GM12878 (cell line): ENCODE measurements around the gene SLC32A1. TPM values are rescaled to one million over a fixed set of nuclear protein-coding genes. Genes with fewer than 3 reads are reported as not detected.

Source experiments
- ATAC-seq: fragments of 200-7000 bp; cut with Tn5 transposase; 3 replicates; pipeline ENCODE4 v1.9.1; 2020; ENCODE audit warnings: mild to moderate bottlenecking, moderate library complexity
- BruUV-seq: library from RNA; stranded (reverse); fragments of 400-500 nt; replicated peaks from 2 replicates; lab custom pipeline; 2021; lab: Mats Ljungman, UMichigan
- CTCF ChIA-PET: fragments of 300-600 bp; sonication (Branson Sonifier 250); formaldehyde crosslinking; extraction: SDS; loops from one replicate; lab custom pipeline; 2021; ENCODE audit warnings: inconsistent platforms; lab: Yijun Ruan, JAX
- POLR2A ChIA-PET: fragments of 350-600 bp; formaldehyde crosslinking; extraction: SDS; loops from one replicate; lab custom pipeline; 2021; ENCODE audit warnings: inconsistent platforms; lab: Charles Lee
- RAD21 ChIA-PET: fragments of 300-600 bp; sonication (Branson Sonifier 250); formaldehyde crosslinking; loops from one replicate; lab custom pipeline; 2023; ENCODE audit warnings: antibody characterized with exemption; ENCODE audit not compliant: unreplicated experiment; lab: Charles Lee
- SMC1A ChIA-PET: fragments of 300-600 bp; sonication (Branson Sonifier 250); formaldehyde crosslinking; loops from one replicate; lab custom pipeline; 2023; ENCODE audit not compliant: unreplicated experiment, uncharacterized antibody; lab: Charles Lee
- DNase-seq: peaks from one replicate; pipeline ENCODE4 v3.0.0-alpha.2; 2011; ENCODE audit warnings: low read depth, low spot score
- FAIRE-seq: peaks from 3 replicates; lab custom pipeline; 2011; peaks lifted over from hg19 to GRCh38; lab: Jason Lieb, UNC
- H2AFZ ChIP-seq: 2 replicates; pipeline ENCODE4 v1.6.0; 2011; ENCODE audit warnings: low read depth, low read length, control low read depth; ENCODE audit not compliant: control insufficient read depth
- H3K27ac ChIP-seq: 2 replicates; pipeline ENCODE4 v1.5.1; 2011; ENCODE audit warnings: control low read depth; ENCODE audit not compliant: control insufficient read depth, insufficient read depth
- H3K27me3 ChIP-seq, 2 experiments: replicated peaks in 1 of 2; 2 replicates each; pipeline versions ENCODE4 v1.6.0 to v1.6.1; 2011; ENCODE audit warnings: low read length in 1 of 2; ENCODE audit not compliant: control insufficient read depth in 2 of 2, insufficient read depth in 2 of 2
- H3K36me3 ChIP-seq, 2 experiments: 2 replicates each; pipeline ENCODE4 v1.5.1; 2011; ENCODE audit warnings: low read length in 1 of 2; ENCODE audit not compliant: control insufficient read depth in 2 of 2, insufficient read depth in 2 of 2
- H3K4me1 ChIP-seq: 2 replicates; pipeline ENCODE4 v1.6.1; 2011; ENCODE audit warnings: mild to moderate bottlenecking, low read length, moderate library complexity, mixed read lengths; ENCODE audit not compliant: control insufficient read depth, insufficient read depth
- H3K4me2 ChIP-seq: 2 replicates; pipeline ENCODE4 v1.6.0; 2011; ENCODE audit warnings: control low read depth; ENCODE audit not compliant: control insufficient read depth, insufficient read depth
- H3K4me3 ChIP-seq: fragments of 200-600 bp; sonication (generic); 2 replicates; pipeline ENCODE4 v1.5.1; 2016
- H3K79me2 ChIP-seq: 2 replicates; pipeline ENCODE4 v1.6.0; 2011; ENCODE audit warnings: low read length; ENCODE audit not compliant: control insufficient read depth, insufficient read depth
- H3K9ac ChIP-seq: 2 replicates; pipeline ENCODE4 v1.8.0; 2011; ENCODE audit warnings: low read length, control low read depth, mixed read lengths; ENCODE audit not compliant: control insufficient read depth, insufficient read depth
- H3K9me3 ChIP-seq: replicated peaks from 3 replicates; pipeline ENCODE4 v1.5.1; 2011; ENCODE audit warnings: mild to moderate bottlenecking, low read length; ENCODE audit not compliant: control insufficient read depth, insufficient read depth
- H4K20me1 ChIP-seq: 2 replicates; pipeline ENCODE4 v1.6.0; 2011; ENCODE audit not compliant: control insufficient read depth, insufficient read depth
- BCL11A ChIP-seq: IDR thresholded peaks from 2 replicates; pipeline ENCODE4 v1.6.1; 2011; ENCODE audit warnings: low read depth, low read length
- BMI1 ChIP-seq: fragments of 450-650 bp; IDR thresholded peaks from 2 replicates; pipeline ENCODE4 v1.6.1; 2016; ENCODE audit warnings: mild to moderate bottlenecking, moderate library complexity, borderline replicate concordance
- EED ChIP-seq: sonication (generic); IDR thresholded peaks from 2 replicates; pipeline ENCODE4 v1.6.1; 2016; ENCODE audit warnings: antibody characterized with exemption, low read depth
- HDAC6 ChIP-seq: fragments of 200-600 bp; sonication (generic); IDR thresholded peaks from one replicate; pipeline ENCODE4 v1.8.0; 2017; ENCODE audit warnings: antibody characterized with exemption; ENCODE audit not compliant: unreplicated experiment
- PAX5 ChIP-seq: IDR thresholded peaks from 2 replicates; pipeline ENCODE4 v1.6.1; 2011; ENCODE audit warnings: low read depth, low read length, borderline replicate concordance
- RAD21 ChIP-seq: IDR thresholded peaks from 2 replicates; pipeline ENCODE4 v1.6.1; 2011; ENCODE audit warnings: mild to moderate bottlenecking, low read depth, low read length, moderate library complexity; ENCODE audit not compliant: insufficient read depth
- SIN3A ChIP-seq: IDR thresholded peaks from 2 replicates; pipeline ENCODE4 v1.6.1; 2012; ENCODE audit warnings: low read depth, low read length, improper control_type of control experiment
- SMC3 ChIP-seq: IDR thresholded peaks from 2 replicates; pipeline ENCODE4 v1.6.1; 2011; ENCODE audit warnings: low read length, improper control_type of control experiment, borderline replicate concordance
- SPI1 ChIP-seq: IDR thresholded peaks from 2 replicates; pipeline ENCODE4 v1.6.1; 2011; ENCODE audit warnings: low read depth, mild to moderate bottlenecking, low read length, moderate library complexity, borderline replicate concordance; ENCODE audit not compliant: insufficient read depth
- SRF ChIP-seq, 2 experiments: IDR thresholded peaks; 2 replicates each; pipeline ENCODE4 v1.6.1; 2011; ENCODE audit warnings: low read depth in 2 of 2, low read length in 2 of 2, mild to moderate bottlenecking in 1 of 2, moderate library complexity in 1 of 2
- ZNF274 ChIP-seq: IDR thresholded peaks from one replicate; pipeline ENCODE4 v1.8.0; 2011; ENCODE audit not compliant: insufficient read length, insufficient read depth
- WGBS: methylation state at CpG from one replicate; pipeline ENCODE4 v1.1.6; 2016; ENCODE audit warnings: low lambda C conversion rate; ENCODE audit not compliant: insufficient replicate concordance, insufficient coverage; ENCODE audit errors: missing lambda C conversion rate; 5-methylcytosine and 5-hydroxymethylcytosine counted together
- in situ Hi-C: fragments of 300-500 bp; cut with MboI; formaldehyde crosslinking; loops from 9 replicates; pipeline ENCODE4 v1.14.3; 2018; ENCODE audit warnings: mixed read lengths
- intact Hi-C: fragments of 100-400 bp; cut with micrococcal nuclease; formaldehyde crosslinking; loops from one replicate; pipeline ENCODE4 v1.14.2; 2022; ENCODE audit not compliant: unreplicated experiment
- polyA plus RNA-seq, 11 experiments: library from polyadenylated mRNA; depleted of rRNA in 4 of 11; unstranded in 6 of 11; stranded (reverse) in 5 of 11; fragments of >200 nt; fragmentation: Nextera tagmentation in 4 of 11; fragmentation: Illumina TruSeq in 1 of 11; extraction: Ambion mirVana in 4 of 11; extraction: Trizol in 1 of 11; gene quantifications; 1 replicate in 1 of 11; 2 replicates in 10 of 11; pipeline versions ENCODE4 v1.2.1 to v1.2.3, GENCODE V29; 2011 to 2016; ENCODE audit warnings: inconsistent platforms in 2 of 11, missing spikeins in 2 of 11, low read depth in 1 of 11
- total RNA-seq, 4 experiments: library from RNA; depleted of rRNA in 3 of 4; stranded (reverse); fragments of >200 nt in 3 of 4; fragmentation: Illumina TruSeq in 1 of 4; extraction: Trizol in 1 of 4; gene quantifications; 2 replicates each; pipeline versions ENCODE4 v1.2.1 to v1.2.3, GENCODE V29; 2013 to 2021
- TF ChIP-seq, protein P1 (sequence below): fragments of 150-350 bp; IDR thresholded peaks from 2 replicates; pipeline ENCODE4 v1.6.1; 2016; ENCODE audit warnings: low read depth, low read length
- TF ChIP-seq, protein P2 (sequence below), 3 experiments: IDR thresholded peaks in 2 of 3; conservative IDR thresholded peaks in 1 of 3; 2 replicates each; pipeline ENCODE4 v1.5.1; 2011; ENCODE audit warnings: low read depth in 3 of 3, low read length in 3 of 3, mild to moderate bottlenecking in 3 of 3, control low read depth in 2 of 3, moderate library complexity in 2 of 3, inconsistent platforms in 1 of 3, mixed read lengths in 1 of 3; ENCODE audit not compliant: control insufficient read depth in 2 of 3, insufficient read depth in 1 of 3; ENCODE audit errors: extremely low read depth in 1 of 3

Gene SLC32A1
- total and polyA plus RNA-seq, 10 of the 15 experiments (the other 5 are each of a cell fraction or from before 2014, with no cell fraction given): not detected

DNA sequence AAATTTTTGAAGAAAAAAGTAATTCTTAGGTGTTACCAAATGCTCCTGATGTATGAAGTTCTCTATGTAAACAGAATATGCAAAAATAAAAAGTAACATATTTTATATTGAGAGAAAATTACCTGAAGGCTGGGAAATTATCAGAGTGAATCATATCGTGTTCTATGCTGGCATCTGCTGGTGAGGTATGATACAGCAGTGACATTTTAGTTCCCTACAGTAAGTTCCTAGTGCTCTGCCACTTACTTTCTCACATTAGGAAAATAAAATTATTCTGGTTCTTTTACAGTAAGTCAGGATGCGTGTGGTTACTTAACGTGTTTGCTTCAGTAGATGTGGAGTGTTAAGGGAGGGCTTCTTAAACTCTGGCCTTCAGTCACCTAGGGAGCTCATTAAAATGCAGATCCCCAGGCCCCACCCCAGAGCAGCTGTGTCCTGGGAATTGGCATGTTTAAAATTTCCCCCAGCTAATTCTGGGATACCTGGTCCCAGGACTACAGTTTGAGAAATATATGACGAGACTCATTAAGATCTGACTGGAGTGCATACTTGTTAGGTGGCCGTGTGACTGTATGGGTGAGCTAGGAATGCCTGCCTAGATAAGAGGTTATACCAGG is 27.2 kb downstream of the SLC32A1 start:
- SMC1A ChIA-PET: interaction anchor here (0.7 to 6.4 kb wide), 30 partner anchors 9 to 183 kb away, joined by 3 to 67 read pairs (median 5); partner anchors contain the start of gene PPP1R16B
- no peak for DNase-seq
- H3K36me3 ChIP-seq: peaks cover 6 to 18% of the 10 kb centered on the region in 2 experiments; a peak in 3 of 4 replicates
- CTCF ChIA-PET: interaction anchor here (0.5 to 11.2 kb wide), 49 partner anchors 11 to 343 kb away, joined by 3 to 138 read pairs (median 5); partner anchors contain the start of genes PPP1R16B, RALGAPB and SNHG17
- BruUV-seq: no TSS peak
- 0 out of 2 replicates have a peak, but pooled peaks cover 3% of the 10 kb centered on the region for H4K20me1 ChIP-seq
- H3K9ac ChIP-seq: no peak overlapping the region
- FAIRE-seq: peak; percentile 56
- peaks cover 4% of the 10 kb centered on the region; the same call in 1 of the 2 replicates for H3K79me2 ChIP-seq
- no peak overlapping the region for H2AFZ ChIP-seq
- H3K4me3 ChIP-seq: no peak overlapping the region
- intact Hi-C loops: loop anchor here (1.0 to 10.0 kb wide), 3 partner anchors 105 to 293 kb away; no protein-coding TSS in a partner anchor
- H3K4me2 ChIP-seq: no peak overlapping the region
- 29% methylated on average over 5 of the region's 5 CpGs for WGBS
- peaks cover 8% of the 10 kb centered on the region; the same call in 1 of the 2 replicates for H3K4me1 ChIP-seq
- RAD21 ChIA-PET: interaction anchor here (0.6 to 7.7 kb wide), 19 partner anchors 10 to 298 kb away, joined by 3 to 84 read pairs (median 4); partner anchors contain the start of gene PPP1R16B
- no peak for ATAC-seq
- no peaks in the 10 kb centered on the region for H3K9me3 ChIP-seq
- no peak overlapping the region for H3K27ac ChIP-seq
- TF ChIP-seq, protein P1, sequence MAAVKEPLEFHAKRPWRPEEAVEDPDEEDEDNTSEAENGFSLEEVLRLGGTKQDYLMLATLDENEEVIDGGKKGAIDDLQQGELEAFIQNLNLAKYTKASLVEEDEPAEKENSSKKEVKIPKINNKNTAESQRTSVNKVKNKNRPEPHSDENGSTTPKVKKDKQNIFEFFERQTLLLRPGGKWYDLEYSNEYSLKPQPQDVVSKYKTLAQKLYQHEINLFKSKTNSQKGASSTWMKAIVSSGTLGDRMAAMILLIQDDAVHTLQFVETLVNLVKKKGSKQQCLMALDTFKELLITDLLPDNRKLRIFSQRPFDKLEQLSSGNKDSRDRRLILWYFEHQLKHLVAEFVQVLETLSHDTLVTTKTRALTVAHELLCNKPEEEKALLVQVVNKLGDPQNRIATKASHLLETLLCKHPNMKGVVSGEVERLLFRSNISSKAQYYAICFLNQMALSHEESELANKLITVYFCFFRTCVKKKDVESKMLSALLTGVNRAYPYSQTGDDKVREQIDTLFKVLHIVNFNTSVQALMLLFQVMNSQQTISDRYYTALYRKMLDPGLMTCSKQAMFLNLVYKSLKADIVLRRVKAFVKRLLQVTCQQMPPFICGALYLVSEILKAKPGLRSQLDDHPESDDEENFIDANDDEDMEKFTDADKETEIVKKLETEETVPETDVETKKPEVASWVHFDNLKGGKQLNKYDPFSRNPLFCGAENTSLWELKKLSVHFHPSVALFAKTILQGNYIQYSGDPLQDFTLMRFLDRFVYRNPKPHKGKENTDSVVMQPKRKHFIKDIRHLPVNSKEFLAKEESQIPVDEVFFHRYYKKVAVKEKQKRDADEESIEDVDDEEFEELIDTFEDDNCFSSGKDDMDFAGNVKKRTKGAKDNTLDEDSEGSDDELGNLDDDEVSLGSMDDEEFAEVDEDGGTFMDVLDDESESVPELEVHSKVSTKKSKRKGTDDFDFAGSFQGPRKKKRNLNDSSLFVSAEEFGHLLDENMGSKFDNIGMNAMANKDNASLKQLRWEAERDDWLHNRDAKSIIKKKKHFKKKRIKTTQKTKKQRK: no peak
- TF ChIP-seq EED (no peak), SIN3A (no peak), PAX5 (no peak), BCL11A (no peak), HDAC6 (no peak), SPI1 (no peak), BMI1 (no peak), ZNF274 (no peak), SRF (IDR thresholded peaks at IDR 0.05; ENCODE audit: low read depth in 2 of 2, low read length in 2 of 2) (no peak), SMC3 (peak; percentile 55; the same call in 1 of the 2 replicates), RAD21 (peak; percentile 76)
- TF ChIP-seq, protein P2, sequence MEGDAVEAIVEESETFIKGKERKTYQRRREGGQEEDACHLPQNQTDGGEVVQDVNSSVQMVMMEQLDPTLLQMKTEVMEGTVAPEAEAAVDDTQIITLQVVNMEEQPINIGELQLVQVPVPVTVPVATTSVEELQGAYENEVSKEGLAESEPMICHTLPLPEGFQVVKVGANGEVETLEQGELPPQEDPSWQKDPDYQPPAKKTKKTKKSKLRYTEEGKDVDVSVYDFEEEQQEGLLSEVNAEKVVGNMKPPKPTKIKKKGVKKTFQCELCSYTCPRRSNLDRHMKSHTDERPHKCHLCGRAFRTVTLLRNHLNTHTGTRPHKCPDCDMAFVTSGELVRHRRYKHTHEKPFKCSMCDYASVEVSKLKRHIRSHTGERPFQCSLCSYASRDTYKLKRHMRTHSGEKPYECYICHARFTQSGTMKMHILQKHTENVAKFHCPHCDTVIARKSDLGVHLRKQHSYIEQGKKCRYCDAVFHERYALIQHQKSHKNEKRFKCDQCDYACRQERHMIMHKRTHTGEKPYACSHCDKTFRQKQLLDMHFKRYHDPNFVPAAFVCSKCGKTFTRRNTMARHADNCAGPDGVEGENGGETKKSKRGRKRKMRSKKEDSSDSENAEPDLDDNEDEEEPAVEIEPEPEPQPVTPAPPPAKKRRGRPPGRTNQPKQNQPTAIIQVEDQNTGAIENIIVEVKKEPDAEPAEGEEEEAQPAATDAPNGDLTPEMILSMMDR (IDR thresholded peaks at IDR 0.05 in 2 of 3, conservative IDR thresholded peaks at IDR 0.05 in 1 of 3; ENCODE audit: control insufficient read depth in 2 of 3, extremely low read depth in 1 of 3, insufficient read depth in 1 of 3, low read depth in 3 of 3, low read length in 3 of 3): peak; percentile 71 to 81 (median 73)
- TF ChIP-seq, all 136 proteins: peak for 3
- no peaks in the 10 kb centered on the region for H3K27me3 ChIP-seq
- POLR2A ChIA-PET: interaction anchor here (2.2 kb wide), 1 partner anchor 13 kb away, joined by 5 read pairs; no protein-coding TSS in a partner anchor
- in situ Hi-C loops: no loop called here
